Measurements from ENCODE around the gene R3HDM4. TPM values are rescaled to one million over a fixed set of nuclear protein-coding genes. Genes with fewer than 3 reads are reported as not detected.

R3HDM4 gene
- total RNA-seq, 1 donor from 2014 or later, result 57.9 TPM

DNA sequence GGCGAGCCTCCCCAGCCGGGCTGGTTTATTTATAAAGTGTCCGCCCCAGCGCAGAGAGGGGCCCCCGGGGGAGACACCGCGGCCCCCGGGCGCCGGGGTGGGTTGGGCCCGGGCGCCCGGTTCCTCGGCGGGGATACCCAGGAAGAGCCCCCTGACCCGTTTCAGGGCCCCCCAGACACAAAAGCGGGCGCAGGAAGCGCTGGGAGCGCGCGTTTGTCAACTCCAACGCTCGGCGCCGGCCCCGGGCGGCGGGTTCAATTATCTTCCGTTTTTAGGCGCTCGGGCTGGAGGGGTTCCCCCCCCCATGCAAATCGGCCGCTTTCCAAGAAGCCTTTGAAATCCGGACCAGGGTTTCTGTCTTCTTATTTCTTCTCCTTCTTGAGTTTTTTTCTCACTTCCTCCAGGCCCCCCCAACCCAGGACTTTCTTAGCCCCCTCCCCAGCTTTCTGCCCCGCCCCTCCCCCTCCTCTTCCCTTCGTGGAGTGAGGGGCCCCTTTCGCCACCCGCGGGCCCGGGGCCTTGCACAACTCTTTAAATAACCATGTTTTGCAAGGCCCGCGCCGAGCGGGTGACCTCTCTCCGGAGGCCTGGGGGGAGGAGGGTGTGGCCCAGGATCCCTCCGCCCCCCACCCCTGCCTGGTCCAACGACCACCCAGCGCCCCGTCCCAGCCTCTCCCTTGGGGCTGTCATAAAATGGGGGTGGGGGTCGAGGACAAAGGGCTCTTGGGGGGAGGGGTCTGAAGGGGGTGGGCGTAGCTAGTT is 13.8 kb upstream of the R3HDM4 start:
- Mint-ChIP-seq H3K27me3 (ENCODE audit: low read depth, unreplicated experiment) (no peaks in the 10 kb centered on the region), H3K36me3 (ENCODE audit: low read depth, unreplicated experiment) (peaks cover 6% of the 10 kb centered on the region), H3K27ac (ENCODE audit: unreplicated experiment) (peak overlapping the region; percentile 66), H3K4me1 (ENCODE audit: low read depth, unreplicated experiment) (peaks cover 1% of the 10 kb centered on the region), H3K9me3 (ENCODE audit: unreplicated experiment) (no peaks in the 10 kb centered on the region), H3K4me3 (ENCODE audit: unreplicated experiment) (peak overlapping the region; percentile 88)
- Histone ChIP-seq H3K79me2 (ENCODE audit: insufficient read depth, low read length) (peaks cover 31% of the 10 kb centered on the region), H3K27me3 (ENCODE audit: insufficient read depth, low read length) (no peaks in the 10 kb centered on the region), H3K9me3 (ENCODE audit: insufficient read depth, low read depth, low read length) (no peaks in the 10 kb centered on the region), H3K9ac (ENCODE audit: low read length) (peak overlapping the region; percentile 88), H3K4me1 (ENCODE audit: insufficient read depth, low read length) (peaks cover 10% of the 10 kb centered on the region), H3K4me3 (ENCODE audit: insufficient read depth, low read depth, low read length) (peak overlapping the region; percentile 82), H4K20me1 (ENCODE audit: insufficient read depth, low read length) (peaks cover 15% of the 10 kb centered on the region), H3K4me2 (ENCODE audit: low read length) (peak overlapping the region; percentile 93), H3K27ac (ENCODE audit: low read depth, low read length) (no peak overlapping the region), H3K36me3 (ENCODE audit: insufficient read depth, low read length) (no peaks in the 10 kb centered on the region), H2AFZ (ENCODE audit: low read depth, low read length) (no peak overlapping the region)
- FAIRE-seq (no peak), DNase-seq (ENCODE audit: low read depth) (no peak)
- TF ChIP-seq, protein P1, sequence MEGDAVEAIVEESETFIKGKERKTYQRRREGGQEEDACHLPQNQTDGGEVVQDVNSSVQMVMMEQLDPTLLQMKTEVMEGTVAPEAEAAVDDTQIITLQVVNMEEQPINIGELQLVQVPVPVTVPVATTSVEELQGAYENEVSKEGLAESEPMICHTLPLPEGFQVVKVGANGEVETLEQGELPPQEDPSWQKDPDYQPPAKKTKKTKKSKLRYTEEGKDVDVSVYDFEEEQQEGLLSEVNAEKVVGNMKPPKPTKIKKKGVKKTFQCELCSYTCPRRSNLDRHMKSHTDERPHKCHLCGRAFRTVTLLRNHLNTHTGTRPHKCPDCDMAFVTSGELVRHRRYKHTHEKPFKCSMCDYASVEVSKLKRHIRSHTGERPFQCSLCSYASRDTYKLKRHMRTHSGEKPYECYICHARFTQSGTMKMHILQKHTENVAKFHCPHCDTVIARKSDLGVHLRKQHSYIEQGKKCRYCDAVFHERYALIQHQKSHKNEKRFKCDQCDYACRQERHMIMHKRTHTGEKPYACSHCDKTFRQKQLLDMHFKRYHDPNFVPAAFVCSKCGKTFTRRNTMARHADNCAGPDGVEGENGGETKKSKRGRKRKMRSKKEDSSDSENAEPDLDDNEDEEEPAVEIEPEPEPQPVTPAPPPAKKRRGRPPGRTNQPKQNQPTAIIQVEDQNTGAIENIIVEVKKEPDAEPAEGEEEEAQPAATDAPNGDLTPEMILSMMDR (IDR thresholded peaks at IDR 0.05; ENCODE audit: insufficient read depth, low read depth, low read length), result no peak
- no peak for TF ChIP-seq EZH2 (IDR thresholded peaks at IDR 0.05; ENCODE audit: insufficient read depth, low read length)

DNA sequence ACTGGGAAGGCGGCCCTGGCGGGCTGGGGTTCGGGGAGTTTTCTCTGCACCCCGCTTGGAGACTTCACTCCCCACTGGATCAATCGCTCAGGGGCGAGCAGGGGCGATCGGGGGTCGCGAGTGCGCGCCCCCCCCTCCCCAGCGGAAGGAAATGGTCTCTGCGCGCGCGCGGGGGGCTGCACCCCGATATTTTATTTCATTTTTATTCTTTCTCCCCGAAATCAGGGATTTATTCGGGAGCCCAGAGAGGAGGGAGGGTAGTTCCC is 13.2 kb upstream of the R3HDM4 start:
- FAIRE-seq, result no peak
- TF ChIP-seq, protein P1 (IDR thresholded peaks at IDR 0.05; ENCODE audit: insufficient read depth, low read depth, low read length), result no peak
- no peak for TF ChIP-seq EZH2 (IDR thresholded peaks at IDR 0.05; ENCODE audit: insufficient read depth, low read length)
- H3K27ac ChIP-seq (ENCODE audit: low read depth, low read length), result peak overlapping the region; percentile 63

More for the DNA sequence above, 13.2 kb upstream of the R3HDM4 start:
- Histone ChIP-seq H3K4me1 (ENCODE audit: insufficient read depth, low read length) (peaks cover 10% of the 10 kb centered on the region), H3K4me2 (ENCODE audit: low read length) (peak overlapping the region; percentile 93), H3K36me3 (ENCODE audit: insufficient read depth, low read length) (no peaks in the 10 kb centered on the region), H3K27me3 (ENCODE audit: insufficient read depth, low read length) (peaks cover 2% of the 10 kb centered on the region), H3K4me3 (ENCODE audit: insufficient read depth, low read depth, low read length) (peak overlapping the region; percentile 82), H3K9ac (ENCODE audit: low read length) (peak overlapping the region; percentile 88), H3K9me3 (ENCODE audit: insufficient read depth, low read depth, low read length) (no peaks in the 10 kb centered on the region), H3K79me2 (ENCODE audit: insufficient read depth, low read length) (peaks cover 31% of the 10 kb centered on the region), H2AFZ (ENCODE audit: low read depth, low read length) (no peak overlapping the region), H4K20me1 (ENCODE audit: insufficient read depth, low read length) (peaks cover 15% of the 10 kb centered on the region)
- Mint-ChIP-seq H3K4me1 (ENCODE audit: low read depth, unreplicated experiment) (peaks cover 1% of the 10 kb centered on the region), H3K27me3 (ENCODE audit: low read depth, unreplicated experiment) (peaks cover 3% of the 10 kb centered on the region), H3K27ac (ENCODE audit: unreplicated experiment) (peak overlapping the region; percentile 12), H3K36me3 (ENCODE audit: low read depth, unreplicated experiment) (peaks cover 6% of the 10 kb centered on the region), H3K4me3 (ENCODE audit: unreplicated experiment) (peak overlapping the region; percentile 79), H3K9me3 (ENCODE audit: unreplicated experiment) (no peaks in the 10 kb centered on the region)
- DNase-seq (ENCODE audit: low read depth), result no peak
